Liver (tissue), 9 donors: ENCODE results near the gene MICU1. TPM values are rescaled to one million over a fixed set of nuclear protein-coding genes. Genes with fewer than 3 reads are reported as not detected.

Source experiments
- DNase-seq: peaks from one replicate; pipeline ENCODE4 v3.0.0-alpha.2; 2017; ENCODE audit warnings: low spot score
- H3K27ac ChIP-seq, 2 donors: one replicate each; pipeline ENCODE4 v1.7.0; 2013; ENCODE audit warnings: inconsistent platforms in 2 of 2, low read length in 2 of 2, control low read depth in 1 of 2, low read depth in 1 of 2, mild to moderate bottlenecking in 1 of 2
- H3K27me3 ChIP-seq, 4 donors: one replicate each; pipeline versions ENCODE4 v1.6.1 to v1.7.0; 2013; ENCODE audit warnings: low read length in 3 of 4, inconsistent platforms in 1 of 4, mild to moderate bottlenecking in 1 of 4, moderate library complexity in 1 of 4; ENCODE audit not compliant: control insufficient read depth in 4 of 4, insufficient read depth in 4 of 4
- H3K36me3 ChIP-seq, 4 donors: one replicate each; pipeline versions ENCODE4 v1.6.1 to v1.7.0; 2013; ENCODE audit warnings: low read length in 3 of 4, mild to moderate bottlenecking in 3 of 4, low read depth in 1 of 4, moderate library complexity in 1 of 4; ENCODE audit not compliant: control insufficient read depth in 4 of 4, insufficient read depth in 3 of 4
- H3K4me1 ChIP-seq, 4 donors: one replicate each; pipeline versions ENCODE4 v1.6.1 to v1.7.0; 2013; ENCODE audit warnings: low read length in 3 of 4, mild to moderate bottlenecking in 3 of 4, moderate library complexity in 1 of 4; ENCODE audit not compliant: control insufficient read depth in 4 of 4, insufficient read depth in 4 of 4
- H3K4me3 ChIP-seq, 3 donors: one replicate each; pipeline versions ENCODE4 v1.6.1 to v1.7.0; 2013; ENCODE audit warnings: low read length in 3 of 3, control low read depth in 1 of 3, low read depth in 1 of 3, mild to moderate bottlenecking in 1 of 3
- H3K9ac ChIP-seq, 2 donors: one replicate each; pipeline ENCODE4 v1.7.0; 2013; ENCODE audit warnings: low read length in 2 of 2, mild to moderate bottlenecking in 2 of 2, moderate library complexity in 2 of 2, control low read depth in 1 of 2, low read depth in 1 of 2
- H3K9me3 ChIP-seq, 4 donors: one replicate each; pipeline versions ENCODE4 v1.6.1 to v1.7.0; 2013; ENCODE audit warnings: low read length in 3 of 4; ENCODE audit not compliant: control insufficient read depth in 4 of 4
- CTCF ChIP-seq: fragments of 150-350 bp; IDR thresholded peaks from 2 replicates; pipeline ENCODE4 v1.5.1; 2017; ENCODE audit warnings: improper control_type of control experiment, low read depth, low read length; ENCODE audit not compliant: missing input control
- EGR1 ChIP-seq, 2 donors: IDR thresholded peaks; 2 replicates each; pipeline ENCODE4 v1.6.1; 2016 to 2018; ENCODE audit warnings: antibody characterized with exemption in 2 of 2, low read depth in 2 of 2
- FOXA1 ChIP-seq: IDR thresholded peaks from 2 replicates; pipeline ENCODE4 v1.6.1; 2016; ENCODE audit warnings: antibody characterized with exemption
- FOXA2 ChIP-seq: IDR thresholded peaks from 2 replicates; pipeline ENCODE4 v1.6.1; 2016; ENCODE audit warnings: antibody characterized with exemption
- GABPA ChIP-seq, 2 donors: IDR thresholded peaks in 1 of 2; conservative IDR thresholded peaks in 1 of 2; 2 replicates each; pipeline ENCODE4 v1.6.1; 2016; ENCODE audit warnings: antibody characterized with exemption in 2 of 2, mild to moderate bottlenecking in 1 of 2, moderate library complexity in 1 of 2
- HNF4A ChIP-seq, 2 donors: conservative IDR thresholded peaks; 2 replicates each; pipeline ENCODE4 v1.6.1; 2016; ENCODE audit warnings: antibody characterized with exemption in 2 of 2, mild to moderate bottlenecking in 2 of 2
- HNF4G ChIP-seq: IDR thresholded peaks from 2 replicates; pipeline ENCODE4 v1.6.1; 2016; ENCODE audit warnings: antibody characterized with exemption
- JUND ChIP-seq, 2 donors: IDR thresholded peaks; 2 replicates each; pipeline ENCODE4 v1.6.1; 2016; ENCODE audit warnings: antibody characterized with exemption in 2 of 2
- MAX ChIP-seq: IDR thresholded peaks from 2 replicates; pipeline ENCODE4 v1.6.1; 2016; ENCODE audit warnings: antibody characterized with exemption
- NR2F2 ChIP-seq: IDR thresholded peaks from 2 replicates; pipeline ENCODE4 v1.6.1; 2016; ENCODE audit warnings: antibody characterized with exemption
- RAD21 ChIP-seq, 2 donors: IDR thresholded peaks; 2 replicates each; pipeline ENCODE4 v1.6.1; 2016; ENCODE audit warnings: antibody characterized with exemption in 2 of 2, mild to moderate bottlenecking in 2 of 2
- REST ChIP-seq: IDR thresholded peaks from 2 replicates; pipeline ENCODE4 v1.6.1; 2016; ENCODE audit warnings: antibody characterized with exemption, mild to moderate bottlenecking
- RXRA ChIP-seq, 2 donors: IDR thresholded peaks; 2 replicates each; pipeline ENCODE4 v1.6.1; 2017 to 2018; ENCODE audit warnings: antibody characterized with exemption in 2 of 2, mild to moderate bottlenecking in 1 of 2
- SP1 ChIP-seq: IDR thresholded peaks from 2 replicates; pipeline ENCODE4 v1.6.1; 2018; ENCODE audit warnings: antibody characterized with exemption, mild to moderate bottlenecking
- TAF1 ChIP-seq: conservative IDR thresholded peaks from 2 replicates; pipeline ENCODE4 v1.6.1; 2016; ENCODE audit warnings: antibody characterized with exemption, mild to moderate bottlenecking
- YY1 ChIP-seq: IDR thresholded peaks from 2 replicates; pipeline ENCODE4 v1.6.1; 2016; ENCODE audit warnings: antibody characterized with exemption, mild to moderate bottlenecking
- WGBS: extraction: QIAGEN DNeasy Blood & Tissue Kit; methylation state at CpG from one replicate; pipeline ENCODE4 v1.1.7; 2013; 5-methylcytosine and 5-hydroxymethylcytosine counted together
- polyA plus RNA-seq, 2 donors: library from polyadenylated mRNA; stranded (reverse) in 1 of 2; unstranded in 1 of 2; fragments of 200-250 nt in 1 of 2; fragments of >200 nt in 1 of 2; fragmentation: Nextera tagmentation in 1 of 2; extraction: Ambion mirVana in 1 of 2; gene quantifications; one replicate each; pipeline versions ENCODE4 v1.2.1 to v1.2.3, GENCODE V29; 2013 to 2015
- total RNA-seq, 2 donors: library from RNA; depleted of rRNA; stranded (reverse); fragments of >200 nt; gene quantifications; one replicate each; pipeline ENCODE4 v1.2.3, GENCODE V29; 2014
- TF ChIP-seq, protein P1 (sequence below): IDR thresholded peaks from 2 replicates; pipeline ENCODE4 v1.6.1; 2016; ENCODE audit warnings: antibody characterized with exemption
- TF ChIP-seq, protein P2 (sequence below): IDR thresholded peaks from 2 replicates; pipeline ENCODE4 v1.6.1; 2016; ENCODE audit warnings: antibody characterized with exemption
- donor health status: healthy.
- donor health status: healthy.
- donor health status: healthy.
- donor health status: healthy.
- donor health status: healthy.

MICU1 gene
- total and polyA plus RNA-seq, 4 donors: 26.4 to 47.4 (median 32.1) TPM

GRCh38 chr10:72503241-72503640 is 122.6 kb downstream of the MICU1 start:
- H3K9ac ChIP-seq: no peak overlapping the region
- peaks cover 0 to 13% (median 9%) of the 10 kb centered on the region in 4 donors for H3K4me1 ChIP-seq
- H3K9me3 ChIP-seq: no peaks in the 10 kb centered on the region
- TF ChIP-seq REST: peak; percentile 56
- TF ChIP-seq EGR1 (IDR thresholded peaks at IDR 0.05; ENCODE audit: low read depth in 2 of 2): no peak
- no peak for TF ChIP-seq FOXA1
- no peak for TF ChIP-seq TAF1
- TF ChIP-seq NR2F2: peak; percentile 70
- TF ChIP-seq, protein P1, sequence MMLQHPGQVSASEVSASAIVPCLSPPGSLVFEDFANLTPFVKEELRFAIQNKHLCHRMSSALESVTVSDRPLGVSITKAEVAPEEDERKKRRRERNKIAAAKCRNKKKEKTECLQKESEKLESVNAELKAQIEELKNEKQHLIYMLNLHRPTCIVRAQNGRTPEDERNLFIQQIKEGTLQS: peak; percentile 55
- TF ChIP-seq SP1: peak; percentile 57
- TF ChIP-seq RXRA (IDR thresholded peaks at IDR 0.05): peak; percentile 83 to 87
- TF ChIP-seq RAD21 (IDR thresholded peaks at IDR 0.05): peak; percentile 54 to 59
- TF ChIP-seq MAX: peak; percentile 40
- TF ChIP-seq JUND (IDR thresholded peaks at IDR 0.05): peak; percentile 51 to 70
- no peak for TF ChIP-seq HNF4G
- TF ChIP-seq HNF4A (conservative IDR thresholded peaks at IDR 0.05): peak; percentile 68 to 74
- TF ChIP-seq GABPA (IDR thresholded peaks at IDR 0.05 in 1 of 2, conservative IDR thresholded peaks at IDR 0.05 in 1 of 2): no peak
- TF ChIP-seq, protein P2, sequence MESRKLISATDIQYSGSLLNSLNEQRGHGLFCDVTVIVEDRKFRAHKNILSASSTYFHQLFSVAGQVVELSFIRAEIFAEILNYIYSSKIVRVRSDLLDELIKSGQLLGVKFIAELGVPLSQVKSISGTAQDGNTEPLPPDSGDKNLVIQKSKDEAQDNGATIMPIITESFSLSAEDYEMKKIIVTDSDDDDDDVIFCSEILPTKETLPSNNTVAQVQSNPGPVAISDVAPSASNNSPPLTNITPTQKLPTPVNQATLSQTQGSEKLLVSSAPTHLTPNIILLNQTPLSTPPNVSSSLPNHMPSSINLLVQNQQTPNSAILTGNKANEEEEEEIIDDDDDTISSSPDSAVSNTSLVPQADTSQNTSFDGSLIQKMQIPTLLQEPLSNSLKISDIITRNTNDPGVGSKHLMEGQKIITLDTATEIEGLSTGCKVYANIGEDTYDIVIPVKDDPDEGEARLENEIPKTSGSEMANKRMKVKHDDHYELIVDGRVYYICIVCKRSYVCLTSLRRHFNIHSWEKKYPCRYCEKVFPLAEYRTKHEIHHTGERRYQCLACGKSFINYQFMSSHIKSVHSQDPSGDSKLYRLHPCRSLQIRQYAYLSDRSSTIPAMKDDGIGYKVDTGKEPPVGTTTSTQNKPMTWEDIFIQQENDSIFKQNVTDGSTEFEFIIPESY: peak; percentile 65
- peak; percentile 39 for TF ChIP-seq FOXA2
- peak; percentile 65 for TF ChIP-seq YY1
- TF ChIP-seq CTCF: no peak
- DNase-seq: no peak
- H3K27me3 ChIP-seq: no peaks in the 10 kb centered on the region
- peaks cover 0 to 17% (median 3%) of the 10 kb centered on the region in 4 donors for H3K36me3 ChIP-seq
- WGBS: 24% methylated on average over 1 of the region's 1 CpG
- peak overlapping the region; percentile 37 to 52 for H3K27ac ChIP-seq
- no peak overlapping the region for H3K4me3 ChIP-seq
